GM23248 (cell line): ENCODE measurements around the gene CCDC121. TPM values are rescaled to one million over a fixed set of nuclear protein-coding genes. Genes with fewer than 3 reads are reported as not detected.

Source experiments
- DNase-seq: peaks from one replicate; pipeline ENCODE4 v3.0.0-alpha.2; 2015
- H2AFZ ChIP-seq: fragments of 200-600 bp; sonication (generic); 2 replicates; pipeline ENCODE4 v1.6.1; 2016; ENCODE audit warnings: antibody characterized with exemption
- H3F3A ChIP-seq: fragments of 200-600 bp; sonication (generic); 2 replicates; pipeline ENCODE4 v1.6.1; 2016; ENCODE audit warnings: mild to moderate bottlenecking, antibody characterized with exemption, mixed run types; ENCODE audit not compliant: insufficient read depth
- H3K27ac ChIP-seq: fragments of 200-600 bp; sonication (generic); 2 replicates; pipeline ENCODE4 v1.5.1; 2016; ENCODE audit warnings: mild to moderate bottlenecking
- H3K27me3 ChIP-seq: fragments of 200-600 bp; sonication (generic); replicated peaks from 2 replicates; pipeline ENCODE4 v1.6.1; 2016; ENCODE audit warnings: mild to moderate bottlenecking; ENCODE audit not compliant: insufficient read depth
- H3K36me3 ChIP-seq: fragments of 200-600 bp; sonication (generic); 2 replicates; pipeline ENCODE4 v1.6.1; 2016; ENCODE audit warnings: low read depth, mild to moderate bottlenecking
- H3K4me1 ChIP-seq: fragments of 200-600 bp; sonication (generic); 2 replicates; pipeline ENCODE4 v1.6.1; 2016; ENCODE audit warnings: mild to moderate bottlenecking; ENCODE audit not compliant: insufficient read depth
- H3K4me2 ChIP-seq: fragments of 200-600 bp; sonication (generic); one replicate; pipeline ENCODE4 v1.6.1; 2016; ENCODE audit warnings: mild to moderate bottlenecking; ENCODE audit not compliant: unreplicated experiment
- H3K4me3 ChIP-seq: fragments of 200-600 bp; sonication (generic); 2 replicates; pipeline ENCODE4 v1.5.1; 2016; ENCODE audit warnings: mild to moderate bottlenecking
- H3K79me2 ChIP-seq: fragments of 200-600 bp; sonication (generic); 2 replicates; pipeline ENCODE4 v1.6.1; 2016; ENCODE audit warnings: mild to moderate bottlenecking; ENCODE audit not compliant: insufficient read depth
- H3K9ac ChIP-seq: fragments of 200-600 bp; sonication (generic); 2 replicates; pipeline ENCODE4 v1.6.1; 2016; ENCODE audit warnings: mild to moderate bottlenecking
- H3K9me2 ChIP-seq: fragments of 200-600 bp; sonication (generic); 2 replicates; pipeline ENCODE4 v1.6.1; 2016; ENCODE audit warnings: mixed run types, mild to moderate bottlenecking, moderate library complexity; ENCODE audit not compliant: insufficient read depth
- H3K9me3 ChIP-seq: fragments of 200-600 bp; sonication (generic); one replicate; pipeline ENCODE4 v1.6.1; 2017; ENCODE audit warnings: low read depth
- H4K20me1 ChIP-seq: fragments of 200-600 bp; sonication (generic); 2 replicates; pipeline ENCODE4 v1.6.0; 2016; ENCODE audit not compliant: insufficient read depth
- EZH2 ChIP-seq: fragments of 200-600 bp; sonication (generic); IDR thresholded peaks from 2 replicates; pipeline ENCODE4 v1.6.1; 2018; ENCODE audit warnings: antibody characterized with exemption, mild to moderate bottlenecking; ENCODE audit not compliant: insufficient read depth, poor library complexity, severe bottlenecking
- EZH2phosphoT487 ChIP-seq: fragments of 200-600 bp; sonication (generic); IDR thresholded peaks from 2 replicates; pipeline ENCODE4 v1.6.1; 2018; ENCODE audit warnings: antibody characterized with exemption, moderate library complexity, mild to moderate bottlenecking, low read depth; ENCODE audit not compliant: insufficient read depth
- whole genome bisulfite sequencing, 2 experiments: methylation state at CpG; one replicate each; pipeline ENCODE4 v1.1.6; 2015 to 2017; ENCODE audit warnings: low lambda C conversion rate in 2 of 2, low coverage in 1 of 2; ENCODE audit errors: missing lambda C conversion rate in 2 of 2; 5-methylcytosine and 5-hydroxymethylcytosine counted together
- in situ Hi-C: fragments of 300-500 bp; cut with MboI; formaldehyde crosslinking; loops from 2 replicates; pipeline ENCODE4 v1.15.0; 2020
- polyA plus RNA-seq: library from polyadenylated mRNA; unstranded; fragments of >200 nt; fragmentation: Nextera tagmentation; extraction: Ambion mirVana; gene quantifications from 2 replicates; pipeline ENCODE4 v1.2.1, GENCODE V29; 2016
- total RNA-seq: library from RNA; depleted of rRNA; stranded (reverse); fragments of >200 nt; shearing (Covaris generic); gene quantifications from 2 replicates; pipeline ENCODE4 v1.2.3, GENCODE V29; 2014

Gene CCDC121
- total and polyA plus RNA-seq, 2 experiments from 2014 or later: 0.50 to 3.4 TPM

DNA sequence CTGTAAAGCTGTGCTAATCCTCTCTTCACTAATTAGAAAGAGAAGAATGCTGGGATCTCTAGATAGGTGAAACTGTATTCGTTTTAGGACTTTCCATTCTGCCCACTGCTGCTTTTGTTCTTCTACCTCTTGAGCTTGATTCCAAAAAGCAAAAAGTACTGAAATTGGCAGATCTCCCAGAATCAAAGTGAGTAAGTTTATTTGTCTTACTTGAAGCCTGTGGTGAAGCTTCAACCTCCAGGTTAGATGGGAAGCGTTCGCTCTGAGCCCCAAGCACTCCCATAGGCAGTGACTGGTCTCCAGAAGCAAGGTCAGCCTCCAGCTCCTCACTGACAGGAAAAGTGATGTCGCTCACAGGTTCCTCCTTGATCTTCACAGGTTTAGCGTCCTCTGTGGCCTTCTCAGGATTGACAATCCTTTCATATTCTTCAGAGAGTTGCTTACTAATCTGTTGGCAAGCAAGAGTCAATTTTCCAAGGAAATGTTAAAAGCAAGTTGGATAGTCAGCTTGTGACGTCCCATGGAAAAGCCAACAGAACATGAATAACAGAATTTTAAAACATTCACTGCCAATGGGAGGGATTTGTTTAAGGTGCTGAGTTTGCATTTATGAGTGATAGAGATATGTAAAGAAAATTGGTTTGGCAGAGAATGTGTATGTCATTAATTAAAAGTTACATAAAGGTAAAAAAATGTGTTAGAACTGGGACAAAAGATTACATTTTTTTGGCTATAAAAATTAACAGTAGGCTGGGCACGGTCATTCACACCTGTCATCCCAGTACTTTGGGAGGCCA, 26.5 kb upstream of the CCDC121 start:
- Histone ChIP-seq H3F3A (peaks cover 29% of the 10 kb centered on the region), H4K20me1 (no peaks in the 10 kb centered on the region), H3K9me3 (no peaks in the 10 kb centered on the region), H3K27ac (no peak overlapping the region), H3K4me1 (no peaks in the 10 kb centered on the region), H3K9me2 (no peaks in the 10 kb centered on the region), H3K36me3 (peaks cover 74% of the 10 kb centered on the region), H3K4me3 (no peak overlapping the region), H3K79me2 (peaks cover 16% of the 10 kb centered on the region; the same call in 1 of the 2 replicates), H3K4me2 (no peak overlapping the region), H3K9ac (no peak overlapping the region), H2AFZ (no peak overlapping the region), H3K27me3 (no peaks in the 10 kb centered on the region)
- peak; percentile 44 for DNase-seq
- TF ChIP-seq EZH2phosphoT487 (no peak), EZH2 (no peak)
- in situ Hi-C loops: no loop called here
- WGBS, 2 experiments: 83 to 85% methylated on average over 7 of the region's 7 CpGs

DNA sequence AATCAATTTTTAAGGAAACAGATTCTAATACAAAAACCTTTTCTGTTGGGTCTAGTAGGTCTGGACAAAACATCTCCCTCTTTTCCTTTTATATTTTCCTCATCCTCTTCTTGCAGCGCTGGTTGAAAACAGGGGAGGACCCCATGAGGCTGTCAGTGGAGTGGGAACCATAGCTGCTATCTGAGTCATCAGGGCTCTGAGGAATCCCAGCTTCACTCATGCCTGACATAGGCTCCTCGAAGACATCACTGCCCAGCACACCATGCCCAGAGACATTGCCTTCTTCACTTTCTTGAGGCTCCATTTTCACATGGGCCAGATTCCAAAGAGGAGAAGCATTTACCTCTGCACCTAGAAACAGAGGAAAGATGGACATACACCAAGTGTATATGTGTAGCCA, 24.6 kb upstream of the CCDC121 start:
- Histone ChIP-seq H3K79me2 (no peaks in the 10 kb centered on the region; the same call in 1 of the 2 replicates), H2AFZ (no peak overlapping the region), H3K27me3 (no peaks in the 10 kb centered on the region), H3K4me2 (no peak overlapping the region), H3K9me2 (no peaks in the 10 kb centered on the region), H3K4me1 (no peaks in the 10 kb centered on the region), H3K36me3 (peaks cover 79% of the 10 kb centered on the region), H4K20me1 (no peaks in the 10 kb centered on the region), H3K9me3 (no peaks in the 10 kb centered on the region), H3K4me3 (no peak overlapping the region), H3K27ac (no peak overlapping the region), H3F3A (peaks cover 37% of the 10 kb centered on the region), H3K9ac (no peak overlapping the region)
- peak; percentile 18 for DNase-seq
- no peak for TF ChIP-seq EZH2
- TF ChIP-seq EZH2phosphoT487: no peak
- WGBS, 2 experiments: 90 to 93% methylated on average over 2 of the region's 2 CpGs
- in situ Hi-C loops: no loop called here

DNA sequence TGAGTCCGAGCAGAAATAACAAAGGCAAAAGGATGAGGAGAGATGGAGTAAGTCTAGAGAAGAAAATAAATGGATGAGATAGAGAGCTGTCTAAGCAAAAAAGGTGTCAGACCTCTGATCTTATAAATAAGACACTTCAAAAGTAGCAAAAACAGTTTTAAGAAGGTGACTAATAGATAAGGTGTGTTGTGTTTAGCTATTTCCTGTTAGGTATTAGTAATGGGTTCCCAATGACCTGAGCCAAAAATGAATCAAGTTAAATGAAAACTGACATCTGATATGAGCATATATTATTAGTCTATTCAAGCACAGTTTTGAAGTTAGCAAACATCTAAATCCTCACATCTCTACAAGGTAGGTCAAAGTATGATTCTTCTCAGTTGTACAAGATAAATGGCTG, 24.0 kb upstream of the CCDC121 start:
- Histone ChIP-seq H3F3A (peaks cover 42% of the 10 kb centered on the region), H3K9me2 (no peaks in the 10 kb centered on the region), H3K27ac (no peak overlapping the region), H3K27me3 (no peaks in the 10 kb centered on the region), H3K4me2 (no peak overlapping the region), H3K9me3 (no peaks in the 10 kb centered on the region), H3K36me3 (peaks cover 76% of the 10 kb centered on the region), H3K4me3 (no peak overlapping the region), H4K20me1 (no peaks in the 10 kb centered on the region), H3K79me2 (no peaks in the 10 kb centered on the region), H2AFZ (no peak overlapping the region), H3K4me1 (no peaks in the 10 kb centered on the region), H3K9ac (no peak overlapping the region)
- DNase-seq: no peak
- in situ Hi-C loops: no loop called here
- TF ChIP-seq EZH2phosphoT487 (no peak), EZH2 (no peak)
- 97 to 100% methylated on average over 1 of the region's 1 CpG for WGBS, 2 experiments

DNA sequence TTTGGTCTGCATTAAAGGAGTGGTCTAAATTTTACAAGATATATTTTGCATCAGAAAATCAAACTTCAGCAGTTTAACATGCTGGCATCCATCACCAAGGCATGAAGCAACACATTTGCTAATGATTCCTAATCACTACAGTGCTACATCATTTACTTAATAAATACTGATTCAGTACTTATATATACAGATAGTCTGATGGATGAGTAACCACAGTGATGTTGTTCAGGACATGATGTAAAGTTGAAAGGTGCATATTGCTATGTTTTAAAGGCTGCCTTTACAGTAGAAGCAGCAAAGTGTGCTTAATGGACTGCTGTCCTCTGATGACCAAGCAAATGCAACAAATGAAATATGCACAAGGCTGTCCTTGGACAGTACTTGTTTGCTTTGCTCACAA, 23.5 kb upstream of the CCDC121 start:
- peaks cover 79% of the 10 kb centered on the region for H3K36me3 ChIP-seq

More for the DNA sequence above, 23.5 kb upstream of the CCDC121 start:
- Histone ChIP-seq H3K9me2 (no peaks in the 10 kb centered on the region), H3K4me1 (0 out of 2 replicates have a peak, but pooled peaks cover 4% of the 10 kb centered on the region), H3K9ac (no peak overlapping the region), H4K20me1 (no peaks in the 10 kb centered on the region), H3K4me2 (no peak overlapping the region), H3F3A (peaks cover 46% of the 10 kb centered on the region), H3K9me3 (no peaks in the 10 kb centered on the region), H3K79me2 (no peaks in the 10 kb centered on the region), H3K27me3 (no peaks in the 10 kb centered on the region), H3K4me3 (no peak overlapping the region), H3K27ac (no peak overlapping the region), H2AFZ (no peak overlapping the region)
- DNase-seq: no peak
- in situ Hi-C loops: no loop called here
- no peak for TF ChIP-seq EZH2
- no peak for TF ChIP-seq EZH2phosphoT487
